GM12878 (cell line): ENCODE measurements around the gene NANOS1. TPM values are rescaled to one million over a fixed set of nuclear protein-coding genes. Genes with fewer than 3 reads are reported as not detected.

Experiments used
- ATAC-seq: fragments of 200-7000 bp; cut with Tn5 transposase; 3 replicates; pipeline ENCODE4 v1.9.1; 2020; ENCODE audit warnings: mild to moderate bottlenecking, moderate library complexity
- BruUV-seq: library from RNA; stranded (reverse); fragments of 400-500 nt; replicated peaks from 2 replicates; lab custom pipeline; 2021; lab: Mats Ljungman, UMichigan
- CTCF ChIA-PET: fragments of 300-600 bp; sonication (Branson Sonifier 250); formaldehyde crosslinking; extraction: SDS; loops from one replicate; lab custom pipeline; 2021; ENCODE audit warnings: inconsistent platforms; lab: Yijun Ruan, JAX
- POLR2A ChIA-PET: fragments of 350-600 bp; formaldehyde crosslinking; extraction: SDS; loops from one replicate; lab custom pipeline; 2021; ENCODE audit warnings: inconsistent platforms; lab: Charles Lee
- RAD21 ChIA-PET: fragments of 300-600 bp; sonication (Branson Sonifier 250); formaldehyde crosslinking; loops from one replicate; lab custom pipeline; 2023; ENCODE audit warnings: antibody characterized with exemption; ENCODE audit not compliant: unreplicated experiment; lab: Charles Lee
- SMC1A ChIA-PET: fragments of 300-600 bp; sonication (Branson Sonifier 250); formaldehyde crosslinking; loops from one replicate; lab custom pipeline; 2023; ENCODE audit not compliant: unreplicated experiment, uncharacterized antibody; lab: Charles Lee
- DNase-seq: peaks from one replicate; pipeline ENCODE4 v3.0.0-alpha.2; 2011; ENCODE audit warnings: low read depth, low spot score
- FAIRE-seq: peaks from 3 replicates; lab custom pipeline; 2011; peaks lifted over from hg19 to GRCh38; lab: Jason Lieb, UNC
- H2AFZ ChIP-seq: 2 replicates; pipeline ENCODE4 v1.6.0; 2011; ENCODE audit warnings: low read depth, low read length, control low read depth; ENCODE audit not compliant: control insufficient read depth
- H3K27ac ChIP-seq: 2 replicates; pipeline ENCODE4 v1.5.1; 2011; ENCODE audit warnings: control low read depth; ENCODE audit not compliant: control insufficient read depth, insufficient read depth
- H3K27me3 ChIP-seq, 2 experiments: replicated peaks in 1 of 2; 2 replicates each; pipeline versions ENCODE4 v1.6.0 to v1.6.1; 2011; ENCODE audit warnings: low read length in 1 of 2; ENCODE audit not compliant: control insufficient read depth in 2 of 2, insufficient read depth in 2 of 2
- H3K36me3 ChIP-seq, 2 experiments: 2 replicates each; pipeline ENCODE4 v1.5.1; 2011; ENCODE audit warnings: low read length in 1 of 2; ENCODE audit not compliant: control insufficient read depth in 2 of 2, insufficient read depth in 2 of 2
- H3K4me1 ChIP-seq: 2 replicates; pipeline ENCODE4 v1.6.1; 2011; ENCODE audit warnings: mild to moderate bottlenecking, low read length, moderate library complexity, mixed read lengths; ENCODE audit not compliant: control insufficient read depth, insufficient read depth
- H3K4me2 ChIP-seq: 2 replicates; pipeline ENCODE4 v1.6.0; 2011; ENCODE audit warnings: control low read depth; ENCODE audit not compliant: control insufficient read depth, insufficient read depth
- H3K4me3 ChIP-seq: fragments of 200-600 bp; sonication (generic); 2 replicates; pipeline ENCODE4 v1.5.1; 2016
- H3K79me2 ChIP-seq: 2 replicates; pipeline ENCODE4 v1.6.0; 2011; ENCODE audit warnings: low read length; ENCODE audit not compliant: control insufficient read depth, insufficient read depth
- H3K9ac ChIP-seq: 2 replicates; pipeline ENCODE4 v1.8.0; 2011; ENCODE audit warnings: low read length, control low read depth, mixed read lengths; ENCODE audit not compliant: control insufficient read depth, insufficient read depth
- H3K9me3 ChIP-seq: replicated peaks from 3 replicates; pipeline ENCODE4 v1.5.1; 2011; ENCODE audit warnings: mild to moderate bottlenecking, low read length; ENCODE audit not compliant: control insufficient read depth, insufficient read depth
- H4K20me1 ChIP-seq: 2 replicates; pipeline ENCODE4 v1.6.0; 2011; ENCODE audit not compliant: control insufficient read depth, insufficient read depth
- ATF3 ChIP-seq: IDR thresholded peaks from 2 replicates; pipeline ENCODE4 v1.6.1; 2011; ENCODE audit warnings: low read depth, mild to moderate bottlenecking, low read length, moderate library complexity, borderline replicate concordance; ENCODE audit errors: extremely low read depth
- BACH1 ChIP-seq: fragments of 450-650 bp; IDR thresholded peaks from 2 replicates; pipeline ENCODE4 v1.6.1; 2017; ENCODE audit warnings: mild to moderate bottlenecking, borderline replicate concordance
- CHD2 ChIP-seq: IDR thresholded peaks from 2 replicates; pipeline ENCODE4 v1.6.1; 2011; ENCODE audit warnings: low read depth, low read length, improper control_type of control experiment, borderline replicate concordance
- EED ChIP-seq: sonication (generic); IDR thresholded peaks from 2 replicates; pipeline ENCODE4 v1.6.1; 2016; ENCODE audit warnings: antibody characterized with exemption, low read depth
- EP300 ChIP-seq, 2 experiments: fragments of 150-350 bp in 1 of 2; IDR thresholded peaks; 2 replicates each; pipeline ENCODE4 v1.6.1; 2011 to 2012; ENCODE audit warnings: low read depth in 2 of 2, low read length in 2 of 2, borderline replicate concordance in 1 of 2, improper control_type of control experiment in 1 of 2, inconsistent platforms in 1 of 2; ENCODE audit not compliant: control insufficient read depth in 1 of 2
- GATAD2B ChIP-seq: fragments of 450-650 bp; conservative IDR thresholded peaks from 2 replicates; pipeline ENCODE4 v1.6.1; 2017; ENCODE audit warnings: low read depth, mild to moderate bottlenecking, moderate library complexity
- IKZF1 ChIP-seq: fragments of 450-650 bp; conservative IDR thresholded peaks from 2 replicates; pipeline ENCODE4 v1.6.1; 2017; ENCODE audit warnings: antibody characterized with exemption, mild to moderate bottlenecking
- NFYA ChIP-seq: IDR thresholded peaks from 2 replicates; pipeline ENCODE4 v1.6.1; 2011; ENCODE audit warnings: low read depth, mild to moderate bottlenecking, low read length, improper control_type of control experiment, borderline replicate concordance
- NR2C1 ChIP-seq: fragments of 450-650 bp; IDR thresholded peaks from 2 replicates; pipeline ENCODE4 v1.6.1; 2017; ENCODE audit warnings: antibody characterized with exemption, mild to moderate bottlenecking, moderate library complexity
- POU2F2 ChIP-seq: IDR thresholded peaks from 3 replicates; pipeline ENCODE4 v1.6.1; 2011; ENCODE audit warnings: low read depth, mild to moderate bottlenecking, low read length, borderline replicate concordance
- RUNX3 ChIP-seq: IDR thresholded peaks from 2 replicates; pipeline ENCODE4 v1.6.1; 2012; ENCODE audit warnings: low read length, inconsistent platforms
- SREBF1 ChIP-seq: IDR thresholded peaks from 2 replicates; pipeline ENCODE4 v1.6.1; 2012; ENCODE audit warnings: mild to moderate bottlenecking, low read length
- ZBTB33 ChIP-seq: fragments of 450-650 bp; IDR thresholded peaks from 2 replicates; pipeline ENCODE4 v1.6.1; 2017; ENCODE audit warnings: mild to moderate bottlenecking
- ZZZ3 ChIP-seq: IDR thresholded peaks from 2 replicates; pipeline ENCODE4 v1.6.1; 2011; ENCODE audit warnings: low read depth; ENCODE audit not compliant: control insufficient read depth, insufficient read length
- WGBS: methylation state at CpG from one replicate; pipeline ENCODE4 v1.1.6; 2016; ENCODE audit warnings: low lambda C conversion rate; ENCODE audit not compliant: insufficient replicate concordance, insufficient coverage; ENCODE audit errors: missing lambda C conversion rate; 5-methylcytosine and 5-hydroxymethylcytosine counted together
- in situ Hi-C: fragments of 300-500 bp; cut with MboI; formaldehyde crosslinking; loops from 9 replicates; pipeline ENCODE4 v1.14.3; 2018; ENCODE audit warnings: mixed read lengths
- intact Hi-C: fragments of 100-400 bp; cut with micrococcal nuclease; formaldehyde crosslinking; loops from one replicate; pipeline ENCODE4 v1.14.2; 2022; ENCODE audit not compliant: unreplicated experiment
- polyA plus RNA-seq, 11 experiments: library from polyadenylated mRNA; depleted of rRNA in 4 of 11; unstranded in 6 of 11; stranded (reverse) in 5 of 11; fragments of >200 nt; fragmentation: Nextera tagmentation in 4 of 11; fragmentation: Illumina TruSeq in 1 of 11; extraction: Ambion mirVana in 4 of 11; extraction: Trizol in 1 of 11; gene quantifications; 1 replicate in 1 of 11; 2 replicates in 10 of 11; pipeline versions ENCODE4 v1.2.1 to v1.2.3, GENCODE V29; 2011 to 2016; ENCODE audit warnings: inconsistent platforms in 2 of 11, missing spikeins in 2 of 11, low read depth in 1 of 11
- total RNA-seq, 4 experiments: library from RNA; depleted of rRNA in 3 of 4; stranded (reverse); fragments of >200 nt in 3 of 4; fragmentation: Illumina TruSeq in 1 of 4; extraction: Trizol in 1 of 4; gene quantifications; 2 replicates each; pipeline versions ENCODE4 v1.2.1 to v1.2.3, GENCODE V29; 2013 to 2021
- TF ChIP-seq, protein P1 (sequence below): IDR thresholded peaks from 2 replicates; pipeline ENCODE4 v1.6.1; 2012; ENCODE audit warnings: low read length, inconsistent platforms
- TF ChIP-seq, protein P2 (sequence below): fragments of 450-650 bp; IDR thresholded peaks from 2 replicates; pipeline ENCODE4 v1.6.1; 2017; ENCODE audit warnings: mild to moderate bottlenecking, moderate library complexity

NANOS1 gene
- total and polyA plus RNA-seq, 10 of the 15 experiments (the other 5 are each of a cell fraction or from before 2014, with no cell fraction given) = 0.03 to 0.55 (median 0.28) TPM; not detected in 2

GRCh38 chr10:119001717-119002500 is 27.6 kb upstream of the NANOS1 start:
- FAIRE-seq (no peak), DNase-seq (no peak), ATAC-seq (no peak)
- H4K20me1 ChIP-seq = no peaks in the 10 kb centered on the region
- H3K9me3 ChIP-seq = no peaks in the 10 kb centered on the region; the same call in 2 of the 3 replicates
- H3K4me2 ChIP-seq = no peak overlapping the region
- WGBS = 26% methylated on average over 10 of the region's 10 CpGs
- H3K27ac ChIP-seq = no peak overlapping the region
- H3K36me3 ChIP-seq = no peaks in the 10 kb centered on the region
- ChIA-PET POLR2A (interaction anchor here (0.6 kb wide), 1 partner anchor 8 kb away, joined by 4 read pairs; no protein-coding TSS in a partner anchor), SMC1A (no interaction called here), RAD21 (no interaction called here), CTCF (no interaction called here)
- H3K4me1 ChIP-seq = no peaks in the 10 kb centered on the region
- no peak overlapping the region for H2AFZ ChIP-seq
- H3K27me3 ChIP-seq = peaks cover 0 to 1% of the 10 kb centered on the region in 2 experiments; a peak in 1 of 4 replicates
- no peak overlapping the region for H3K4me3 ChIP-seq
- no peak for TF ChIP-seq BACH1
- no peak for TF ChIP-seq GATAD2B
- TF ChIP-seq ZZZ3 = no peak
- TF ChIP-seq EP300 (IDR thresholded peaks at IDR 0.05; ENCODE audit: borderline replicate concordance in 1 of 2, control insufficient read depth in 1 of 2, low read depth in 2 of 2, low read length in 2 of 2) = no peak
- TF ChIP-seq POU2F2 = no peak
- TF ChIP-seq IKZF1 = no peak
- no peak for TF ChIP-seq CHD2
- TF ChIP-seq SREBF1 = no peak
- TF ChIP-seq, protein P1, sequence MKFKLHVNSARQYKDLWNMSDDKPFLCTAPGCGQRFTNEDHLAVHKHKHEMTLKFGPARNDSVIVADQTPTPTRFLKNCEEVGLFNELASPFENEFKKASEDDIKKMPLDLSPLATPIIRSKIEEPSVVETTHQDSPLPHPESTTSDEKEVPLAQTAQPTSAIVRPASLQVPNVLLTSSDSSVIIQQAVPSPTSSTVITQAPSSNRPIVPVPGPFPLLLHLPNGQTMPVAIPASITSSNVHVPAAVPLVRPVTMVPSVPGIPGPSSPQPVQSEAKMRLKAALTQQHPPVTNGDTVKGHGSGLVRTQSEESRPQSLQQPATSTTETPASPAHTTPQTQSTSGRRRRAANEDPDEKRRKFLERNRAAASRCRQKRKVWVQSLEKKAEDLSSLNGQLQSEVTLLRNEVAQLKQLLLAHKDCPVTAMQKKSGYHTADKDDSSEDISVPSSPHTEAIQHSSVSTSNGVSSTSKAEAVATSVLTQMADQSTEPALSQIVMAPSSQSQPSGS = no peak
- TF ChIP-seq, protein P2, sequence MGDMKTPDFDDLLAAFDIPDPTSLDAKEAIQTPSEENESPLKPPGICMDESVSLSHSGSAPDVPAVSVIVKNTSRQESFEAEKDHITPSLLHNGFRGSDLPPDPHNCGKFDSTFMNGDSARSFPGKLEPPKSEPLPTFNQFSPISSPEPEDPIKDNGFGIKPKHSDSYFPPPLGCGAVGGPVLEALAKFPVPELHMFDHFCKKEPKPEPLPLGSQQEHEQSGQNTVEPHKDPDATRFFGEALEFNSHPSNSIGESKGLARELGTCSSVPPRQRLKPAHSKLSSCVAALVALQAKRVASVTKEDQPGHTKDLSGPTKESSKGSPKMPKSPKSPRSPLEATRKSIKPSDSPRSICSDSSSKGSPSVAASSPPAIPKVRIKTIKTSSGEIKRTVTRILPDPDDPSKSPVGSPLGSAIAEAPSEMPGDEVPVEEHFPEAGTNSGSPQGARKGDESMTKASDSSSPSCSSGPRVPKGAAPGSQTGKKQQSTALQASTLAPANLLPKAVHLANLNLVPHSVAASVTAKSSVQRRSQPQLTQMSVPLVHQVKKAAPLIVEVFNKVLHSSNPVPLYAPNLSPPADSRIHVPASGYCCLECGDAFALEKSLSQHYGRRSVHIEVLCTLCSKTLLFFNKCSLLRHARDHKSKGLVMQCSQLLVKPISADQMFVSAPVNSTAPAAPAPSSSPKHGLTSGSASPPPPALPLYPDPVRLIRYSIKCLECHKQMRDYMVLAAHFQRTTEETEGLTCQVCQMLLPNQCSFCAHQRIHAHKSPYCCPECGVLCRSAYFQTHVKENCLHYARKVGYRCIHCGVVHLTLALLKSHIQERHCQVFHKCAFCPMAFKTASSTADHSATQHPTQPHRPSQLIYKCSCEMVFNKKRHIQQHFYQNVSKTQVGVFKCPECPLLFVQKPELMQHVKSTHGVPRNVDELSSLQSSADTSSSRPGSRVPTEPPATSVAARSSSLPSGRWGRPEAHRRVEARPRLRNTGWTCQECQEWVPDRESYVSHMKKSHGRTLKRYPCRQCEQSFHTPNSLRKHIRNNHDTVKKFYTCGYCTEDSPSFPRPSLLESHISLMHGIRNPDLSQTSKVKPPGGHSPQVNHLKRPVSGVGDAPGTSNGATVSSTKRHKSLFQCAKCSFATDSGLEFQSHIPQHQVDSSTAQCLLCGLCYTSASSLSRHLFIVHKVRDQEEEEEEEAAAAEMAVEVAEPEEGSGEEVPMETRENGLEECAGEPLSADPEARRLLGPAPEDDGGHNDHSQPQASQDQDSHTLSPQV = no peak
- TF ChIP-seq EED = no peak
- no peak for TF ChIP-seq ATF3
- no peak for TF ChIP-seq NR2C1
- TF ChIP-seq ZBTB33 = no peak
- TF ChIP-seq RUNX3 = no peak
- TF ChIP-seq NFYA = no peak
- H3K79me2 ChIP-seq = no peaks in the 10 kb centered on the region
- no peak overlapping the region for H3K9ac ChIP-seq
- BruUV-seq = no TSS peak
- intact Hi-C loops = no loop called here
- in situ Hi-C loops = no loop called here
